HepG2 (cell line): ENCODE results near the gene CATSPERE. TPM values are rescaled to one million over a fixed set of nuclear protein-coding genes. Genes with fewer than 3 reads are reported as not detected.

ENCODE experiments used
- ATAC-seq: fragments of 200-7000 bp; cut with Tn5 transposase; 3 replicates; pipeline ENCODE4 v1.9.1; 2020; ENCODE audit warnings: mild to moderate bottlenecking, moderate library complexity
- BruUV-seq: library from RNA; stranded (reverse); fragments of 400-500 nt; replicated peaks from 2 replicates; lab custom pipeline; 2021; lab: Mats Ljungman, UMichigan
- CTCF ChIA-PET: fragments of 300-600 bp; formaldehyde crosslinking; extraction: SDS; loops from one replicate; lab custom pipeline; 2021; ENCODE audit warnings: low total read pairs, inconsistent platforms, low intra/inter-chr PET ratio; lab: Yijun Ruan, JAX
- POLR2A ChIA-PET: fragments of 350-600 bp; sonication (Branson Sonifier 250); formaldehyde crosslinking; loops from one replicate; lab custom pipeline; 2020; ENCODE audit warnings: antibody characterized with exemption, inconsistent platforms; lab: Yijun Ruan, JAX
- DNase-seq: peaks from one replicate; pipeline ENCODE4 v3.0.0-alpha.2; 2015; ENCODE audit warnings: low spot score
- FAIRE-seq: peaks from 3 replicates; lab custom pipeline; 2011; peaks lifted over from hg19 to GRCh38; lab: Jason Lieb, UNC
- H2AFZ ChIP-seq: one replicate; pipeline ENCODE4 v1.6.1; 2011; ENCODE audit warnings: low read length, inconsistent platforms
- H3K27ac ChIP-seq: fragments of 300-600 bp; 3 replicates; pipeline ENCODE4 v1.8.0; 2011; ENCODE audit warnings: mixed run types, mild to moderate bottlenecking, mixed read lengths, low read length, inconsistent platforms; ENCODE audit not compliant: insufficient read depth; ENCODE audit errors: extremely low read length
- H3K27me3 ChIP-seq, 2 experiments: fragments of 200-600 bp in 1 of 2; 2 replicates in 1 of 2; 3 replicates in 1 of 2; pipeline versions ENCODE4 v1.6.0 to v1.8.0; 2011; ENCODE audit warnings: low read length in 2 of 2, mild to moderate bottlenecking in 2 of 2, moderate library complexity in 2 of 2, inconsistent platforms in 1 of 2; ENCODE audit not compliant: insufficient read depth in 2 of 2, control insufficient read depth in 1 of 2
- H3K36me3 ChIP-seq, 2 experiments: fragments of 200-600 bp in 1 of 2; replicated peaks in 1 of 2; 2 replicates in 1 of 2; 3 replicates in 1 of 2; pipeline versions ENCODE4 v1.5.1 to v1.8.0; 2011; ENCODE audit warnings: low read length in 2 of 2, inconsistent platforms in 1 of 2; ENCODE audit not compliant: insufficient read depth in 2 of 2, control insufficient read depth in 1 of 2
- H3K4me1 ChIP-seq: 2 replicates; pipeline ENCODE4 v1.5.1; 2012; ENCODE audit warnings: low read length, inconsistent platforms; ENCODE audit not compliant: insufficient read depth
- H3K4me2 ChIP-seq: 2 replicates; pipeline ENCODE4 v1.6.0; 2011; ENCODE audit warnings: low read depth, low read length, inconsistent platforms
- H3K4me3 ChIP-seq, 3 experiments: fragments of 200-600 bp in 1 of 3; sonication (generic), shearing (Covaris generic) in 1 of 3; replicated peaks in 1 of 3; 2 replicates each; pipeline ENCODE4 v1.5.1; 2011 to 2016; ENCODE audit warnings: low read length in 3 of 3, inconsistent platforms in 2 of 3, low read depth in 2 of 3, mild to moderate bottlenecking in 2 of 3, control low read depth in 1 of 3, mixed read lengths in 1 of 3; ENCODE audit not compliant: insufficient read depth in 1 of 3
- H3K79me2 ChIP-seq: one replicate; pipeline ENCODE4 v1.6.1; 2011; ENCODE audit warnings: low read length, inconsistent platforms; ENCODE audit not compliant: insufficient read depth
- H3K9ac ChIP-seq: 2 replicates; pipeline ENCODE4 v1.6.0; 2011; ENCODE audit warnings: mild to moderate bottlenecking, low read depth, low read length, inconsistent platforms; ENCODE audit not compliant: insufficient read depth
- H3K9me3 ChIP-seq: 2 replicates; pipeline ENCODE4 v1.5.1; 2012; ENCODE audit warnings: mild to moderate bottlenecking, low read length
- H4K20me1 ChIP-seq: 2 replicates; pipeline ENCODE4 v1.6.0; 2011; ENCODE audit warnings: inconsistent platforms, mild to moderate bottlenecking, low read length, moderate library complexity; ENCODE audit not compliant: insufficient read depth
- CCAR2 ChIP-seq: fragments of 200-400 bp; formaldehyde crosslinking; optimal IDR thresholded peaks from 2 replicates; pipeline ENCODE3; 2018; ENCODE audit warnings: low read depth, mild to moderate bottlenecking, low read length, moderate library complexity
- CEBPG ChIP-seq: IDR thresholded peaks from 2 replicates; pipeline ENCODE4 v1.6.1; 2016
- CHD2 ChIP-seq: IDR thresholded peaks from 2 replicates; pipeline ENCODE4 v1.6.1; 2011; ENCODE audit warnings: low read depth, low read length, improper control_type of control experiment
- DNMT1 ChIP-seq: sonication (generic); formaldehyde crosslinking; IDR thresholded peaks from 2 replicates; pipeline ENCODE4 v1.5.1; 2020; ENCODE audit warnings: mild to moderate bottlenecking, missing genetic modification reagents
- EZH2 ChIP-seq: conservative IDR thresholded peaks from 2 replicates; pipeline ENCODE4 v1.6.1; 2012; ENCODE audit warnings: mild to moderate bottlenecking, low read depth, low read length, moderate library complexity
- HBP1 ChIP-seq: IDR thresholded peaks from 2 replicates; pipeline ENCODE4 v1.6.1; 2016; ENCODE audit warnings: low read depth, control low read depth
- IKZF1 ChIP-seq: fragments of 450-650 bp; IDR thresholded peaks from 2 replicates; pipeline ENCODE4 v1.7.1; 2016
- MAF1 ChIP-seq: sonication (generic); formaldehyde crosslinking; IDR thresholded peaks from 2 replicates; pipeline ENCODE4 v1.5.0; 2020; ENCODE audit warnings: missing genetic modification reagents, borderline replicate concordance
- MTF2 ChIP-seq: sonication (generic); formaldehyde crosslinking; IDR thresholded peaks from 2 replicates; pipeline ENCODE4 v1.5.0; 2020; ENCODE audit warnings: missing genetic modification reagents, borderline replicate concordance
- PHF21A ChIP-seq: sonication (generic); formaldehyde crosslinking; IDR thresholded peaks from 2 replicates; pipeline ENCODE4 v1.5.0; 2020; ENCODE audit warnings: mild to moderate bottlenecking, missing genetic modification reagents
- SMAD3 ChIP-seq: sonication (generic); formaldehyde crosslinking; IDR thresholded peaks from 2 replicates; pipeline ENCODE4 v1.4.0; 2020; ENCODE audit warnings: missing genetic modification reagents
- TEAD2 ChIP-seq: sonication (generic); formaldehyde crosslinking; IDR thresholded peaks from 2 replicates; pipeline ENCODE4 v1.9.0; 2021; ENCODE audit warnings: missing genetic modification reagents
- TERF1 ChIP-seq: sonication (generic); formaldehyde crosslinking; IDR thresholded peaks from 2 replicates; pipeline ENCODE4 v1.8.0; 2022; ENCODE audit warnings: mild to moderate bottlenecking, missing genetic modification reagents, moderate library complexity
- ZBTB44 ChIP-seq: sonication (generic); formaldehyde crosslinking; IDR thresholded peaks from 2 replicates; pipeline ENCODE4 v1.4.0; 2020; ENCODE audit warnings: missing genetic modification reagents
- ZNF225 ChIP-seq: sonication (generic); formaldehyde crosslinking; IDR thresholded peaks from 2 replicates; pipeline ENCODE4 v1.4.0; 2020; ENCODE audit warnings: mild to moderate bottlenecking, missing genetic modification reagents
- ZNF281 ChIP-seq: sonication (generic); formaldehyde crosslinking; IDR thresholded peaks from 2 replicates; pipeline ENCODE4 v1.4.0; 2020; ENCODE audit warnings: missing genetic modification reagents, borderline replicate concordance
- WGBS: methylation state at CpG from one replicate; pipeline ENCODE4 v1.1.6; 2017; ENCODE audit warnings: low lambda C conversion rate; 5-methylcytosine and 5-hydroxymethylcytosine counted together
- in situ Hi-C: cut with HindIII; loops from 2 replicates; pipeline ENCODE4 v1.10.0; 2017; ENCODE audit warnings: low pct_unique_long_range_greater_than_20kb; ENCODE audit not compliant: extremely low pct_ligation_motif_present
- intact Hi-C: fragments of 100-400 bp; cut with micrococcal nuclease; formaldehyde crosslinking; loops from one replicate; pipeline ENCODE4 v1.10.0; 2022; ENCODE audit not compliant: unreplicated experiment
- polyA plus RNA-seq, 8 experiments: library from polyadenylated mRNA; depleted of rRNA in 3 of 8; stranded (reverse) in 7 of 8; unstranded in 1 of 8; fragments of >200 nt; fragmentation: Illumina TruSeq in 4 of 8; extraction: Trizol in 4 of 8; gene quantifications; 2 replicates each; pipeline versions ENCODE4 v1.2.1 to v1.2.3, GENCODE V29; 2011 to 2016; ENCODE audit warnings: low read depth in 4 of 8, missing spikeins in 1 of 8, mixed read lengths in 1 of 8; ENCODE audit not compliant: insufficient read depth in 1 of 8
- total RNA-seq, 5 experiments: library from RNA; depleted of rRNA; stranded (reverse); fragments of >200 nt; fragmentation: Illumina TruSeq; extraction: Trizol; gene quantifications; 2 replicates each; pipeline ENCODE4 v1.2.3, GENCODE V29; 2016; ENCODE audit warnings: low read depth in 1 of 5
- TF ChIP-seq, protein P1 (sequence below): sonication (generic); formaldehyde crosslinking; IDR thresholded peaks from 2 replicates; pipeline ENCODE4 v1.4.0; 2020; ENCODE audit warnings: missing genetic modification reagents

Gene CATSPERE
- total and polyA plus RNA-seq, 2 of the 13 experiments (the other 11 are each of a cell fraction or from before 2014, with no cell fraction given), result 0.34 to 0.51 TPM

DNA sequence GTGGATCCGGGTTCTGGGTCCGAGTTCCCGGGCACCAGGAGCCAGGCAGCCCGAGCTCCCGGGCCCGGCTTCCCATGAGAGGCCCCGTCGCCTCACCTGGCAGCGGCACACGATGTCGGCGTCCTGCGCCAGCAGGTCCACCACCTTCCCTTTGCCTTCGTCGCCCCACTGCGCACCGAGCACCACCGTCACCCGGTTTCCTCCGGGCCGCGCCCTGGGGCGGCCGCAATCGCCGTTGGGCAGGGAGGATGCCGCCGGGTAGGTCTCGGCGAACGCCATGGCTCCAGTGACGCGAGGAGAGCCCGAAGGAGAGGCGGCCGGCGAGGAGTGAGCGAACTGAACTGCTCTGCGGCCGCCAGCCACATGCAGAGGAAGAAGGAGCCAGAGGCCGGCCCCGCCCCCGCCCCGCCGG, 9.5 kb upstream of the CATSPERE start, which contains the start of gene ADSS2:
ADSS2 (minus strand) TSS at position 371 of the 412 bp plus-strand sequence; CDS start at position 279, 92 bp downstream.
- peaks cover 44% of the 10 kb centered on the region for H3K79me2 ChIP-seq
- peak within 1 kb of the TSS; percentile 88 for H3K9ac ChIP-seq
- H3K9me3 ChIP-seq, result no peaks in the 10 kb centered on the region
- peak within 1 kb of the TSS; percentile 93 for H3K27ac ChIP-seq
- H3K4me2 ChIP-seq, result peak within 1 kb of the TSS; percentile 91
- BruUV-seq, result no TSS peak
- H3K4me3 ChIP-seq, result peak within 1 kb of the TSS; percentile 70 to 97 (median 90)
- FAIRE-seq (no peak), DNase-seq (no peak), ATAC-seq (no peak)
- no peaks in the 10 kb centered on the region; a peak in 2 of 5 replicates for H3K27me3 ChIP-seq
- H3K36me3 ChIP-seq, result peaks cover 0 to 1% of the 10 kb centered on the region in 2 experiments; a peak in 1 of 5 replicates
- intact Hi-C loops (loop anchor here (1.0 to 10.0 kb wide), 4 partner anchors 127 to 397 kb away; partner anchors contain the start of genes COX20 and ZBTB18), in situ Hi-C loops (loop anchor here (10.0 kb wide), 1 partner anchor 203 kb away; the partner anchor contains the start of gene DESI2)
- POLR2A ChIA-PET, result interaction anchor here (1.2 kb wide), 1 partner anchor 1196 kb away, joined by 3 read pairs; the partner anchor contains the start of gene SDCCAG8
- peak within 1 kb of the TSS; percentile 99 for H2AFZ ChIP-seq
- peaks cover 48% of the 10 kb centered on the region for H3K4me1 ChIP-seq
- 0% methylated on average over 5 of the region's 45 CpGs for WGBS
- CTCF ChIA-PET, result no interaction called here
- H4K20me1 ChIP-seq, result no peaks in the 10 kb centered on the region
- TF ChIP-seq IKZF1 (no peak), CEBPG (no peak), EZH2 (no peak), ZNF281 (CRISPR knock-in tag) (no peak), SMAD3 (peak; percentile 47), TERF1 (CRISPR knock-in tag) (no peak), TEAD2 (CRISPR knock-in tag) (no peak), PHF21A (CRISPR knock-in tag) (no peak), MTF2 (peak; percentile 81; the same call in 1 of the 2 replicates), MAF1 (CRISPR knock-in tag) (no peak), ZBTB44 (CRISPR knock-in tag) (peak; percentile 18; the same call in 1 of the 2 replicates), CCAR2 (no peak), ZNF225 (CRISPR knock-in tag) (no peak), DNMT1 (CRISPR knock-in tag) (no peak), HBP1 (no peak), CHD2 (no peak)
- TF ChIP-seq, protein P1, sequence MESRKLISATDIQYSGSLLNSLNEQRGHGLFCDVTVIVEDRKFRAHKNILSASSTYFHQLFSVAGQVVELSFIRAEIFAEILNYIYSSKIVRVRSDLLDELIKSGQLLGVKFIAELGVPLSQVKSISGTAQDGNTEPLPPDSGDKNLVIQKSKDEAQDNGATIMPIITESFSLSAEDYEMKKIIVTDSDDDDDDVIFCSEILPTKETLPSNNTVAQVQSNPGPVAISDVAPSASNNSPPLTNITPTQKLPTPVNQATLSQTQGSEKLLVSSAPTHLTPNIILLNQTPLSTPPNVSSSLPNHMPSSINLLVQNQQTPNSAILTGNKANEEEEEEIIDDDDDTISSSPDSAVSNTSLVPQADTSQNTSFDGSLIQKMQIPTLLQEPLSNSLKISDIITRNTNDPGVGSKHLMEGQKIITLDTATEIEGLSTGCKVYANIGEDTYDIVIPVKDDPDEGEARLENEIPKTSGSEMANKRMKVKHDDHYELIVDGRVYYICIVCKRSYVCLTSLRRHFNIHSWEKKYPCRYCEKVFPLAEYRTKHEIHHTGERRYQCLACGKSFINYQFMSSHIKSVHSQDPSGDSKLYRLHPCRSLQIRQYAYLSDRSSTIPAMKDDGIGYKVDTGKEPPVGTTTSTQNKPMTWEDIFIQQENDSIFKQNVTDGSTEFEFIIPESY, result no peak
